Subcutaneous abdominal adipose tissue (tissue), 5 donors: ENCODE measurements around the gene TRIL.

Experiments
- H3K27ac ChIP-seq: one replicate; pipeline ENCODE4 v1.7.0; 2013; ENCODE audit warnings: low read depth, mild to moderate bottlenecking, inconsistent platforms, low read length, moderate library complexity
- H3K27me3 ChIP-seq, 5 donors: one replicate each; pipeline ENCODE4 v1.7.0; 2013; ENCODE audit warnings: low read length in 5 of 5, inconsistent platforms in 1 of 5; ENCODE audit not compliant: control insufficient read depth in 5 of 5, insufficient read depth in 4 of 5
- H3K36me3 ChIP-seq, 5 donors: one replicate each; pipeline ENCODE4 v1.7.0; 2013; ENCODE audit warnings: low read length in 5 of 5; ENCODE audit not compliant: control insufficient read depth in 5 of 5, insufficient read depth in 5 of 5
- H3K4me1 ChIP-seq, 5 donors: one replicate each; pipeline ENCODE4 v1.7.0; 2013; ENCODE audit warnings: low read length in 5 of 5, mild to moderate bottlenecking in 3 of 5, moderate library complexity in 1 of 5; ENCODE audit not compliant: control insufficient read depth in 5 of 5, insufficient read depth in 5 of 5
- H3K4me3 ChIP-seq, 5 donors: one replicate each; pipeline ENCODE4 v1.7.0; 2013; ENCODE audit warnings: low read length in 5 of 5, low read depth in 1 of 5
- H3K9ac ChIP-seq, 5 donors: one replicate each; pipeline ENCODE4 v1.7.0; 2013; ENCODE audit warnings: low read length in 5 of 5, mild to moderate bottlenecking in 4 of 5, moderate library complexity in 3 of 5
- H3K9me3 ChIP-seq, 5 donors: one replicate each; pipeline ENCODE4 v1.7.0; 2013; ENCODE audit warnings: low read length in 5 of 5; ENCODE audit not compliant: control insufficient read depth in 5 of 5
- donor health status: healthy.
- donor health status: healthy.
- donor health status: healthy.
- donor health status: healthy.
- donor health status: healthy.

TRIL gene

GRCh38 chr7:28954471-28954870 lies 3.7 kb downstream of the TRIL start:
- Histone ChIP-seq H3K4me3 (no peak overlapping the region), H3K27me3 (peaks cover 0 to 9% (median 7%) of the 10 kb centered on the region in 5 donors), H3K27ac (no peak overlapping the region), H3K36me3 (no peaks in the 10 kb centered on the region), H3K4me1 (peaks cover 0 to 51% (median 42%) of the 10 kb centered on the region in 5 donors), H3K9me3 (no peaks in the 10 kb centered on the region), H3K9ac (no peak overlapping the region)

- Histone ChIP-seq H3K4me1 (peaks cover 0 to 48% (median 39%) of the 10 kb centered on the region in 5 donors), H3K9ac (no peak overlapping the region), H3K4me3 (no peak overlapping the region), H3K36me3 (no peaks in the 10 kb centered on the region), H3K27me3 (peaks cover 0 to 9% (median 7%) of the 10 kb centered on the region in 5 donors), H3K9me3 (no peaks in the 10 kb centered on the region), H3K27ac (no peak overlapping the region)
Observed at GRCh38 chr7:28953633-28954032, 4.5 kb downstream of the TRIL start.

DNA sequence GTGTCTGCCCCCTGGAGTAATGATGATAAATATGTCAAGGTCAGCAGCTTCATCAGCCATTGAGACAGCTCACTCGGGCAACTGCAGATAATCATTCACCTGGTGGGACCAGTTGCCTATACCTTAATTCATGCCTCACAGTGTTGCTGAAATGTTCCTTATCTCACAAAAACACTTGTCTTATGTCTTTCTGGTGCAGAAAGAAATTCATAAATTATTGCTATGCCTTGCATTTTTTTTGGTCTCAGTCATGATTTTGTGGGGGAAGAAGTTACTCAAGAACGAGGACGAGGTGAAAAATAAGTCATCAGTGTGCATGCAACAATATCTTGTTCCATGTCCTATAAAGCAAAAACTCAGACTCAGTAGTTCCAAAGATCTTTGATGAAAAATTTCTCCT lies 16.0 kb downstream of the TRIL start:
- Histone ChIP-seq H3K27ac (no peak overlapping the region), H3K9ac (no peak overlapping the region)

GRCh38 chr7:28941633-28942032 lies 16.5 kb downstream of the TRIL start:
- Histone ChIP-seq H3K27me3 (peaks cover 0 to 3% (median 0%) of the 10 kb centered on the region in 5 donors), H3K36me3 (no peaks in the 10 kb centered on the region), H3K27ac (no peak overlapping the region), H3K9me3 (no peaks in the 10 kb centered on the region), H3K4me1 (peaks cover 0 to 20% (median 0%) of the 10 kb centered on the region in 5 donors), H3K4me3 (no peak overlapping the region), H3K9ac (no peak overlapping the region)

More for the DNA sequence above, 16.0 kb downstream of the TRIL start:
- H3K27me3 ChIP-seq, result peaks cover 0 to 3% (median 0%) of the 10 kb centered on the region in 5 donors
- no peak overlapping the region for H3K4me3 ChIP-seq
- no peaks in the 10 kb centered on the region for H3K36me3 ChIP-seq
- H3K4me1 ChIP-seq, result peaks cover 0 to 20% (median 0%) of the 10 kb centered on the region in 5 donors
- no peaks in the 10 kb centered on the region for H3K9me3 ChIP-seq

DNA sequence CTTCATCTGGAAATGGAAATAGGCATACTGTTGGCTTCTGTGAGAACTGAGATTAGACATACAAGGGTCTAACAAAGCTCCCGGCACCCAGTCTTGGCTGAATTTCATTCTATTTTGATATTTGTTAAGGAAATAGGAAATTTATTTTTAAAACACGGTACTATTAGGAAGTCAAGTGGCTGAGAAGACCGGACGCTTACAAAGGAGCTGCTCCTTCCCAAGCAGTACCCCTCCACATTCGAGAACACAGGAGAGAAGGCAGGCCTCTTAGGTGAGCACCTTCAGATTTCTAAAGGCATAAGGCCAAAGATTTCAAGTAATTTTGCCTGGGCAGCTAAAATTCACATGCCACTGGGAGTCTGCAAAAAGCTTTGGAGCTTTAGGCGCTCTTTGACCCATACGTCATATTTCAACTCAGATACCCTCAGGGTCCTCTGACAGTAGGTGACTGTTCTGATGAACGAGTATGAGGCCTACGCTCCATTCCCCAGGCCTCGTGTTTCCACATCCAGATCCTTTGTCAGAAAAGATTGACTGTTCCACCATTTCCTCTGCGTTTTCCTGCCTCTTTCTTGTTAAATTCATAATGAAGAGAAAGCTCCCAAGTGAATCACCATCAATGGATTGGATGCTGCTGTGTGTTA lies 17.3 kb downstream of the TRIL start:
- Histone ChIP-seq H3K27me3 (peaks cover 0 to 3% (median 0%) of the 10 kb centered on the region in 5 donors), H3K4me1 (peaks cover 0 to 20% (median 0%) of the 10 kb centered on the region in 5 donors)

GRCh38 chr7:28939844-28940544 lies 18.1 kb downstream of the TRIL start:
- Histone ChIP-seq H3K36me3 (no peaks in the 10 kb centered on the region), H3K27me3 (peaks cover 0 to 3% (median 0%) of the 10 kb centered on the region in 5 donors), H3K9me3 (no peaks in the 10 kb centered on the region), H3K9ac (no peak overlapping the region), H3K27ac (no peak overlapping the region), H3K4me1 (peaks cover 0 to 20% (median 0%) of the 10 kb centered on the region in 5 donors), H3K4me3 (no peak overlapping the region)

More for the DNA sequence above, 17.3 kb downstream of the TRIL start:
- H3K9me3 ChIP-seq, result no peaks in the 10 kb centered on the region
- H3K4me3 ChIP-seq, result no peak overlapping the region
- no peak overlapping the region for H3K9ac ChIP-seq
- no peak overlapping the region for H3K27ac ChIP-seq
- H3K36me3 ChIP-seq, result no peaks in the 10 kb centered on the region

GRCh38 chr7:28939367-28939766 lies 18.8 kb downstream of the TRIL start:
- no peaks in the 10 kb centered on the region for H3K9me3 ChIP-seq
- H3K27ac ChIP-seq, result no peak overlapping the region
- H3K9ac ChIP-seq, result no peak overlapping the region
- no peak overlapping the region for H3K4me3 ChIP-seq
- peaks cover 0 to 20% (median 0%) of the 10 kb centered on the region in 5 donors for H3K4me1 ChIP-seq
- no peaks in the 10 kb centered on the region for H3K36me3 ChIP-seq
- H3K27me3 ChIP-seq, result peaks cover 0 to 3% (median 0%) of the 10 kb centered on the region in 5 donors

DNA sequence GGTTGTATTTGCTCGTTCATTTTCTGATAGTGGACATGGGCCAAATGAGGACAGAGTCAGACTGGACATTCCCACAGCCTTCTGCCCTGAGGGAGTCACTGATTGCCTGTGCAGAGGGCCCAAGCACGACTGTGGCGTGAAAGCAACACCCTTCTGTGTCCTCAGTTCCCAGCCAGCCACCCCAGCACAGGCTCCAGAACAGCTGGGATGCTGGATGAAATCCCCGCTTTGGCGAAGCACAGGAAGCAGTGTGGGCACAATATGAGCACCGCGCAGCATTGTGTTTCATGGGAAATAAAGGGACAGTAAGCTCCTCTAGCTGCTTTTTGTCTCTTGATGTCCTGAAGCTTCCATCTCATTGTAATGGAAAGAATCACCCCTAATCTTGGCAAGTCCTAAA lies 20.5 kb downstream of the TRIL start:
- H3K9ac ChIP-seq, result no peak overlapping the region
- H3K27ac ChIP-seq, result no peak overlapping the region
- peaks cover 2 to 28% (median 8%) of the 10 kb centered on the region in 5 donors for H3K4me1 ChIP-seq
- H3K27me3 ChIP-seq, result peaks cover 0 to 3% (median 0%) of the 10 kb centered on the region in 5 donors
- H3K9me3 ChIP-seq, result no peaks in the 10 kb centered on the region
- no peaks in the 10 kb centered on the region for H3K36me3 ChIP-seq
- H3K4me3 ChIP-seq, result no peak overlapping the region

GRCh38 chr7:28937103-28937502 lies 21.0 kb downstream of the TRIL start:
- no peaks in the 10 kb centered on the region for H3K36me3 ChIP-seq
- no peak overlapping the region for H3K27ac ChIP-seq
- no peak overlapping the region for H3K9ac ChIP-seq
- no peak overlapping the region for H3K4me3 ChIP-seq
- no peaks in the 10 kb centered on the region for H3K9me3 ChIP-seq
- H3K4me1 ChIP-seq, result peaks cover 2 to 28% (median 8%) of the 10 kb centered on the region in 5 donors
- peaks cover 0 to 3% (median 0%) of the 10 kb centered on the region in 5 donors for H3K27me3 ChIP-seq

- Histone ChIP-seq H3K4me1 (peaks cover 2 to 12% (median 8%) of the 10 kb centered on the region in 5 donors), H3K36me3 (no peaks in the 10 kb centered on the region), H3K27me3 (peaks cover 0 to 3% (median 0%) of the 10 kb centered on the region in 5 donors), H3K9ac (no peak overlapping the region), H3K4me3 (peak overlapping the region in 1 of 5 donors; percentile 1), H3K27ac (no peak overlapping the region), H3K9me3 (no peaks in the 10 kb centered on the region)
Observed at GRCh38 chr7:28933846-28934320, 24.2 kb downstream of the TRIL start.
